SH-SY5Y (cell line): ENCODE results near the gene KCNIP3.

Experiments used
- GATA2 ChIP-seq: IDR thresholded peaks from 2 replicates; pipeline ENCODE4 v1.6.1; 2011; ENCODE audit warnings: mild to moderate bottlenecking, low read depth, low read length
- GATA3 ChIP-seq: IDR thresholded peaks from 2 replicates; pipeline ENCODE4 v1.6.1; 2011; ENCODE audit warnings: low read depth, mild to moderate bottlenecking, low read length, moderate library complexity

DNA sequence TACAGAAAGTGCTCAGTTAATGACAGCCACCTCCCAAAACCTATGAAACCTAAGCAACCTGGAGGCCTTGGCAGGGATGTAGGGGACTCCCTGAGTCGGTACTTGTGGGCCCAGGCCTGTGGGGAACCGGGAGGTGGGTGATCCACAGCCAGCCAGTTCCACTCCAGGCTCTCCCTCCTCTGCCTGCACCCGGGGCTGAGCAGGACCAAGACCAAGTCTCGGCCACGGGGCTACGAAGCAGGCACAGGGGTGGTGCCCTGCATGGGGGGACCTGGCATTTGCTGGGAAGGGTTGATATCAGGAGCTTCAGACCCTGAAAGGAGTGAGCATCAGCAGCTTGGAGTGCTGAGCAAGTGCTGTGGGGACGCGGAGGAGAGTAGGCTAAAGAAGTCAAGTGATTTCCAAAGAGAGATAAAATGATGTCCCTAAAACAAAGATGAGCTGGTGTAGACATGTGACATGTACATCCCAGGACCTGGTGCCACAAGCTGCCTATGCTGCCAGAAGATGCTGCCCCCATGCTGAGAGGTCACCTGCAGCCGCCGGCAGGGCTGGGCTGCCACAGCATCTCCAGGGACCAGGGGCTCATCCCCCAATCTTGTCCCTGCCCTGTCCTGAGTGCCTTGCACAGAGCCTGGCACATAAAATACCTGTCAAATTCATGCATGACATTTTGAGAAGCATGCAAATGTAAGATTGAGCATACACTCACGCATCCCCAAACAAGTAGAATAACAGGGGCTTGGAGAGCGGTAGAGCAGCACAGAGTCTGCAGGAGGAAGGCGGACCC, 21.5 kb downstream of the KCNIP3 start:
- TF ChIP-seq GATA2 (no peak), GATA3 (no peak)
